GM12873 (cell line): Measurements from ENCODE around the gene GDPD5.

Experiments used
- TF ChIP-seq, protein P1 (sequence below): IDR thresholded peaks from 2 replicates; pipeline ENCODE4 v1.5.1; 2012; ENCODE audit warnings: low read depth, mild to moderate bottlenecking, moderate library complexity, low read length, control low read depth; ENCODE audit not compliant: insufficient read depth; ENCODE audit errors: missing control alignments

GDPD5 gene

DNA sequence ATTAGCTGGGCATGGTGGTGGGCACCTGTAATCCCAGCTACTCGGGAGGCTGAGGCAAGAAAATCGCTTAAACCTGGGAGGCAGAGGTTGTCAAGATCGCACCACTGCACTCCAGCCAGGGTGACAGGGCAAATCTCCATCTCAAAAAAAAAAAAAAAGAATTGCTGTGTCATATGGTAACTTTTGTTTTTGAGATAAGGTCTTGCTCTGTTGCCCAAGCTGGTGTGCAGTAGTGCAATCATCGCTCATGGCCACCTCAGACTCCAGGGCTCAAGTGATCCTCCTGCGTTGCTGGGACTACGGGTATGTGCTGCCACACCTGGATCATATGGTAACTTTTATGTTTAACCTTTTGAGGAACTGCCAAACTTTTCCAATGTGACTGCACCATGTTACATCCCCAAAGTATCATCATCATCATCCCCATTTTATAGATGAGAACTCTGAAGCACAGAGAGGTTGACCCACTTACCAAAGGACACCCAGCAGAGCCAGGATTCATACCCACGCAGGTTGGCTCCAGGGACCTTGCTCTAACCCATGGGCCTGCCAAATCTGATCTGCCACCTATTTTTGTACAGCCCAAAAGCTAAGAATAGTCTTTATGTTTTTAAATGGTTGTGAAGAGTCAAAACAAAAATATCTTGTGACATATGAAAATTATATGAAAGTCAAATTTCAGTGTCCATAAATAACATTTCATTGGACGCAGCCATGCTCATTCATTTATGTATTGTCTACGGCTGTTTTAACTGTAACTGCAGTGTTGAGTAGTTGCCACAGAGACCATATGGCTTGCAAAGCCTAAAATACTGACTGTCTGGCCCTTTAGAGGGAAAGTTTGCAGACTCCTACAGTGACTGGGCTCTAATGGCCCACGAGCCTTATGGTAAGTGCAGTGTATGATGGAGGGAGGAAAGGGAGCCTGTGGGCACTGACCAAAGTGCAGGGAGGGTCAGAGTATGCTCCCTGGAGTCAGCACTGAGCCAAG is 45.3 kb downstream of the GDPD5 start:
- TF ChIP-seq, protein P1, sequence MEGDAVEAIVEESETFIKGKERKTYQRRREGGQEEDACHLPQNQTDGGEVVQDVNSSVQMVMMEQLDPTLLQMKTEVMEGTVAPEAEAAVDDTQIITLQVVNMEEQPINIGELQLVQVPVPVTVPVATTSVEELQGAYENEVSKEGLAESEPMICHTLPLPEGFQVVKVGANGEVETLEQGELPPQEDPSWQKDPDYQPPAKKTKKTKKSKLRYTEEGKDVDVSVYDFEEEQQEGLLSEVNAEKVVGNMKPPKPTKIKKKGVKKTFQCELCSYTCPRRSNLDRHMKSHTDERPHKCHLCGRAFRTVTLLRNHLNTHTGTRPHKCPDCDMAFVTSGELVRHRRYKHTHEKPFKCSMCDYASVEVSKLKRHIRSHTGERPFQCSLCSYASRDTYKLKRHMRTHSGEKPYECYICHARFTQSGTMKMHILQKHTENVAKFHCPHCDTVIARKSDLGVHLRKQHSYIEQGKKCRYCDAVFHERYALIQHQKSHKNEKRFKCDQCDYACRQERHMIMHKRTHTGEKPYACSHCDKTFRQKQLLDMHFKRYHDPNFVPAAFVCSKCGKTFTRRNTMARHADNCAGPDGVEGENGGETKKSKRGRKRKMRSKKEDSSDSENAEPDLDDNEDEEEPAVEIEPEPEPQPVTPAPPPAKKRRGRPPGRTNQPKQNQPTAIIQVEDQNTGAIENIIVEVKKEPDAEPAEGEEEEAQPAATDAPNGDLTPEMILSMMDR, result no peak

DNA sequence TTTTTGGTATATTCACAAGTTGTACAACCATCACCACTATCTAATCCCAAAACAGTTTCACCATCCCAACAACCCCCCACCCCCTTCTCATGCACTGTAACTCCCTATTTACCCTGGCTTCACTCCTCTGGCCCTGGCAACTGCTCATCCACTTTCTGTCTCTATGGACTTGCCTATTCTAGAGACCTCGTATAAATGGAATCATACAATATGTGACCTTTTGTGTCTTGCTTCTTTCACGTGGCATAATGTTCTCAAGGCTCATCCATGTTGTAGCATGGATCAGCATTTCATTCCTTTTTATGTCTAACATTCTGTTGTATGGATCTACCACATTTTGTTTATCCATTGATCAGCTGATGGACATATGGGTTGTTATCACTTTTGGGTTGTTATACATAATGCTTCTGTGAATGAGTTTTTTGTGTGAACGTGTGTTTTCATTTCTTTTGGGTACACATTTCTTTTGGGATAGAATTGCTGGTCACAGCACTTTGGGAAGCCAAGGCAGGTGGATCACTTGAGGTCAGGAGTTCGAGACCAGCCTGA is 46.1 kb downstream of the GDPD5 start:
- TF ChIP-seq, protein P1, result no peak

DNA sequence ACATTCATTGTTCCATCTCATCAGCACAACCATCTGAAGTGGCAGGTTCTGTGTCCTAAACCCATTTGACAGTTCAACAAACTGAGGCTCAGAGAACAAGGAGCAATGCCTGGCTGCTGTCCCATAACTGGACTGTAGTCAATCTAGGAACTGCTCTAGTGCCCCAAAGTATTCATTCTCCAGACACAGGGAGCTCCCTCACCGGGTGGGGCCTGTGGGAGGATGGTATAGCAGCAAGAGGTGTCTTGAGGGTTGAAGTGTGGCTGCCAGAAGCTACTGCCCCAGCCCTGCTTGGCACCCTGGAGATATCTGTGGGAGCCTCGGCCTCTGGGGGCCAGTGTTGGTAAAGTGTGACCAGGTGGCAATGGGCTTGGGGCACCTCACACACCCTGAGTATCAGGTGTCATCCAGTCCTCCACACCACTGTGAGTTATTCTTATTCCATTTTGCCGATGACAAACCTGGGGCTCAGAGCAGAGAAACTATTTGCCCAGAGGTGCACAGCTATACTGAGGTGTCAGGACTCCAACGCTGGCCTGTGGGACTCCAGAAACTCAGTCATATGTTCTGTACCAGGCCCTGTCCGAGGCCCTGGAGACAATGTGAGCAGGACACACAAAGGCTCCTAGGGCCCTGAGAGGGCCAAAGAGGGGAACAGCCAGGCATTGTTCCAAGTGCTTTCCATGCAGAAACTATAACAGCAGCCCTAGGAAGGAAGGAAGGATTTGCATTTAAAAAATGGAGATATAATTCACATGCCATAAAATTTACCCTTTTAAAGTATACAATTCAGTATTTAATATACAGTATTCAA is 46.8 kb downstream of the GDPD5 start:
- TF ChIP-seq, protein P1, result no peak

DNA sequence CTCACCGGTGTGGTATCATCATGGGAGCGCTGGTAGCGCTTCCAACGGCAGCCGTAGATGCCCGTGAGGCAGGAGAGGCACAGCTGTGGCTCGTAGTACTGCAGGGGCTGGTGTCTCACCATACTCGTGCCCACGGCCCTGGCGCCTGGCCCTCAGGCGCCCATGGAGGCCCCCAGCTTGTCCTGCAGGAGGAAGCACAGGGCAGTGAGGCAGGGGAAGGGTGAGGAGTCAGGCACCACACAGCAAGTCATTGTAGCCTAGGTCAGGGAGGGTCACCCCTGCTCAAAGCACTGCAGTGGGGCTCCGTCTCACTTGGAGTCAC is 48.2 kb downstream of the GDPD5 start:
- TF ChIP-seq, protein P1, result no peak

DNA sequence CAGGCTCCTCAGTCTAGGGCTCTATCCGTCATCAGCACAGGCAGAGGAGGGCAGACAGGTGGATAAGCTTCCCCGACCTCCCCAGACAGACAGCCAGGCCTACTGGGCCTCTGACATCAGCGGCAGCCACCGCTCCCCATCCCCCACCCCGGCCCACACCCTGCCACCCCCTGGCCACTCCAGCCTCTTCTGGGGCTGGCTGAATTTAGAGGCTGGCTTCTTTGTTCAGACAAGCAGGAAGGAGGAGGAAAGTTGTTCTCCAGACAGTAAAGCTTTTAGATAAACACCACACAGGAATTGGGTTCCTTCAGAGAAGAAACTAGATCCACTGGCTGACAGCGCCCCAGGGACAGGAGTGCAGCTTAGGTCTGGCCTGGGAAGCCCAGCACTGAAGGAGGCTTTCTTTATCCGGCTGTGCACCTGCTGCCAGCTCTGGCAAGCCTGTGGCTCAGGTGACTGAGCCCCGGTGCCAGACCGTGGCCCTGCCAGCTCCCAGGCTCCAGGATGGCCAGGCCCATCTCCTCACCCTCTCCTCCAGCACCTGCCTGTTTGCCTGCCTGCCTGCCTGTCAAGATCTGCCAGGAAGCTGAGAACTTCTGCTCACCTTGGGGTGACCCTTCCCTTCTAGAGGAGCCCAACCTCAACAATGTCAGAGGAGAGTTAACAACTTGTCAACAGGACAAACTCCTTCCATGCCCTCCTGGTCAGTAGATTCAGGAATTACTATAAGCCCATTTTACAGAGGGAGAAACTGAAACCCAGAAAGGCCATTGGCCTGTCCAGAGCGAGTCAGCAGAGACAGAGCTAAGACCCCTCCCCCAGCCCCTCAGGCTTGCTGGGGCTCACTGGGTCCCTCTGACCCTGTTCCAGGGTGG is 48.8 kb downstream of the GDPD5 start:
- TF ChIP-seq, protein P1, result no peak

DNA sequence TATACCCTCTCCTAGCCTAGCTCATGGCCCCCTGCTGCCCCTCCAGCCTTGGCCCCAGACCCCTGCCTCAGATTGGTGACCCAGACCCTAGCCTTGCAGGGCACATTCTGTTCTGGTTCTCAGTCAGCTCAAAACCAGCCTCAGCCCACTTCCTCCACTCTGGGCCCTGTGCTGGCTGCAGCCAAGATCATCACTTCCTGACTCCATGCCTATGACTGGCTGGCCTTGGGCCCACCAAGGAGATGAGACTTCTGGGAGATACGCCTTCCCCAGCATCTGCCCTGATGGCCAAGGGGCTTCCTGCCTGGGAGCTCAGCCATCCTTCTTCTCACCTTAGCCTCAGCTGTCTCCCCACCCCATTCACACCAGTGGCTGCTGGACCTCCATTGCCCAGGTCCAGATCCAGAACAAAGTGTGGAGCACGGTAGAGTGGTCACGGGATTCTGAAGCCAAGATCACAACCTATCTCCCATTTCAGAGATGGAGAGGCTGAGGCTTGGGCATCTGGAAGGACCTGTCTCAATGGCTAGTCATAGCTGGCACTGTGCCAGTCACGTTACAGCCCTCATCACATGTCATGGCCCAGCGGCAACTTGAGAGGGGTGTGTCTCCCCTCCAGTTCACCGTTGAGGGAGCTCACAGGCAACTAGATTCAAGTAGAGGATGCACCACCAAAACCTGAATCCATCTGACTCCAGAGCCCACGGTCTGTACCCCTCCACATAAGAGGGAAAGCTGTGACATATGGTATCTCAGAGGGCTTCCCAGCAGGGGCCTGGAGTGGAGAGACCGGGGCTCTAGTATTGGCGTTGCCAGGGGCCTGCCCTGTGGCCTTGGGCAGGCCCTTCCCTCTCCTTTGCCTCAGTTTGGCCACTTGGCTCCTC is 49.7 kb downstream of the GDPD5 start:
- TF ChIP-seq, protein P1, result no peak
